ENCODE data around the gene OR6K6.

DNA sequence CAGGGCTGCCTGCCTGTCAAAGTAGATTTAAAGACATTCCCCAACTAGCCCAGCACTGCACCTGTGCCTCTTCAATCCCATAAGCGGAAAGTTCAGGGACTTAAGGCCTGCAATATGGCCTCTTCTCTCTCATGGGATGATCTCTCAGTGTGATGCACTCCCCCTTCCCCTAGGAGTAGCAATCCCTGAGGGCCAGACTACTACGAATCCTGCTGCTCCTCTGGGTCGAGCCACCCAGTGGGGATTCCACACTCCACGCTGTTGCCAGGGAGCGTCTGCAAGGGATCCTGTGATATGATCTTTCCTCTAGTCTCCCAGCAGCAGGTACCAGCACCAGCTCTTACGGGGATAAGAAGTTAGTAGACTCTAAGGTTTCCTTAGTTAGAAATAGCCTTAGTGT, 39.7 kb downstream of the OR6K6 start:
- TF ChIP-seq, protein P1, sequence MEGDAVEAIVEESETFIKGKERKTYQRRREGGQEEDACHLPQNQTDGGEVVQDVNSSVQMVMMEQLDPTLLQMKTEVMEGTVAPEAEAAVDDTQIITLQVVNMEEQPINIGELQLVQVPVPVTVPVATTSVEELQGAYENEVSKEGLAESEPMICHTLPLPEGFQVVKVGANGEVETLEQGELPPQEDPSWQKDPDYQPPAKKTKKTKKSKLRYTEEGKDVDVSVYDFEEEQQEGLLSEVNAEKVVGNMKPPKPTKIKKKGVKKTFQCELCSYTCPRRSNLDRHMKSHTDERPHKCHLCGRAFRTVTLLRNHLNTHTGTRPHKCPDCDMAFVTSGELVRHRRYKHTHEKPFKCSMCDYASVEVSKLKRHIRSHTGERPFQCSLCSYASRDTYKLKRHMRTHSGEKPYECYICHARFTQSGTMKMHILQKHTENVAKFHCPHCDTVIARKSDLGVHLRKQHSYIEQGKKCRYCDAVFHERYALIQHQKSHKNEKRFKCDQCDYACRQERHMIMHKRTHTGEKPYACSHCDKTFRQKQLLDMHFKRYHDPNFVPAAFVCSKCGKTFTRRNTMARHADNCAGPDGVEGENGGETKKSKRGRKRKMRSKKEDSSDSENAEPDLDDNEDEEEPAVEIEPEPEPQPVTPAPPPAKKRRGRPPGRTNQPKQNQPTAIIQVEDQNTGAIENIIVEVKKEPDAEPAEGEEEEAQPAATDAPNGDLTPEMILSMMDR (IDR thresholded peaks at IDR 0.05), result no peak
- no peak for TF ChIP-seq POLR2A (IDR thresholded peaks at IDR 0.05)
